Chondrocyte (in vitro differentiated cells): ENCODE measurements around the gene GBP7. TPM values are rescaled to one million over a fixed set of nuclear protein-coding genes. Genes with fewer than 3 reads are reported as not detected.

Experiments used
- DNase-seq: peaks from one replicate; pipeline ENCODE4 v3.0.0; 2021; ENCODE audit warnings: mixed read lengths, low spot score
- H3K27ac Mint-ChIP-seq: one replicate; pipeline ENCODE4 v1.8.0; 2021; ENCODE audit warnings: mild to moderate bottlenecking, moderate library complexity, mixed read lengths; ENCODE audit not compliant: unreplicated experiment
- H3K27me3 Mint-ChIP-seq: 2 replicates; pipeline ENCODE4 v1.8.0; 2021; ENCODE audit warnings: low read depth, mixed read lengths
- H3K36me3 Mint-ChIP-seq: 2 replicates; pipeline ENCODE4 v1.8.0; 2021; ENCODE audit warnings: low read depth, mixed read lengths
- H3K4me1 Mint-ChIP-seq: 2 replicates; pipeline ENCODE4 v1.8.0; 2021; ENCODE audit warnings: low read depth, mild to moderate bottlenecking, mixed read lengths
- H3K4me3 Mint-ChIP-seq: one replicate; pipeline ENCODE4 v1.8.0; 2021; ENCODE audit warnings: mild to moderate bottlenecking, moderate library complexity, mixed read lengths; ENCODE audit not compliant: unreplicated experiment
- H3K9me3 Mint-ChIP-seq: 2 replicates; pipeline ENCODE4 v1.8.0; 2021; ENCODE audit warnings: low read depth, mixed read lengths
- CTCF ChIP-seq: fragments of 200-600 bp; sonication (generic); IDR thresholded peaks from 2 replicates; pipeline ENCODE4 v1.5.0; 2021; ENCODE audit warnings: antibody characterized with exemption, mild to moderate bottlenecking, moderate library complexity
- total RNA-seq: library from RNA; stranded (reverse); gene quantifications from 3 replicates; pipeline ENCODE4 v1.2.1, GENCODE V29; 2021

The GBP7 gene
- total RNA-seq, 1 donor from 2014 or later: not detected

GRCh38 chr1:89170170-89171066 is 5.4 kb downstream of the GBP7 start:
- Mint-ChIP-seq H3K36me3 (no peaks in the 10 kb centered on the region), H3K4me3 (no peak overlapping the region)
- no peak for TF ChIP-seq CTCF

GRCh38 chr1:89169166-89169565 is 6.6 kb downstream of the GBP7 start:
- TF ChIP-seq CTCF: no peak
- H3K4me3 Mint-ChIP-seq: no peak overlapping the region
- H3K4me1 Mint-ChIP-seq: no peaks in the 10 kb centered on the region
- H3K9me3 Mint-ChIP-seq: no peaks in the 10 kb centered on the region
- H3K27ac Mint-ChIP-seq: no peak overlapping the region
- DNase-seq: no peak
- peaks cover 8% of the 10 kb centered on the region for H3K27me3 Mint-ChIP-seq
- no peaks in the 10 kb centered on the region for H3K36me3 Mint-ChIP-seq

More at GRCh38 chr1:89170170-89171066, 5.4 kb downstream of the GBP7 start:
- DNase-seq: no peak
- Mint-ChIP-seq H3K27ac (no peak overlapping the region), H3K4me1 (no peaks in the 10 kb centered on the region), H3K27me3 (peaks cover 8% of the 10 kb centered on the region), H3K9me3 (no peaks in the 10 kb centered on the region)

GRCh38 chr1:89167590-89168230 is 8.1 kb downstream of the GBP7 start:
- H3K27ac Mint-ChIP-seq: no peak overlapping the region
- H3K4me3 Mint-ChIP-seq: no peak overlapping the region
- H3K27me3 Mint-ChIP-seq: peaks cover 2% of the 10 kb centered on the region
- TF ChIP-seq CTCF: no peak
- H3K9me3 Mint-ChIP-seq: no peaks in the 10 kb centered on the region
- no peaks in the 10 kb centered on the region for H3K4me1 Mint-ChIP-seq
- no peaks in the 10 kb centered on the region for H3K36me3 Mint-ChIP-seq
- no peak for DNase-seq

GRCh38 chr1:89166705-89167104 is 9.1 kb downstream of the GBP7 start:
- peaks cover 4% of the 10 kb centered on the region for H3K9me3 Mint-ChIP-seq
- no peak for DNase-seq
- H3K4me1 Mint-ChIP-seq: no peaks in the 10 kb centered on the region
- H3K36me3 Mint-ChIP-seq: no peaks in the 10 kb centered on the region
- H3K27ac Mint-ChIP-seq: no peak overlapping the region
- no peak overlapping the region for H3K4me3 Mint-ChIP-seq
- TF ChIP-seq CTCF: no peak
- peaks cover 2% of the 10 kb centered on the region for H3K27me3 Mint-ChIP-seq

GRCh38 chr1:89165811-89166210 is 10.0 kb downstream of the GBP7 start:
- peaks cover 13% of the 10 kb centered on the region for H3K9me3 Mint-ChIP-seq
- H3K4me1 Mint-ChIP-seq: no peaks in the 10 kb centered on the region
- peaks cover 2% of the 10 kb centered on the region for H3K27me3 Mint-ChIP-seq
- no peak for DNase-seq
- no peak overlapping the region for H3K4me3 Mint-ChIP-seq
- H3K36me3 Mint-ChIP-seq: no peaks in the 10 kb centered on the region
- H3K27ac Mint-ChIP-seq: no peak overlapping the region
- TF ChIP-seq CTCF: no peak
